HG03432 (cell line): Measurements from ENCODE around the gene NTM.

Source experiments
- ATAC-seq: cut with Tn5 transposase; IDR thresholded peaks from one replicate; pipeline ENCODE4 v1.9.1; 2021; ENCODE audit warnings: mild to moderate bottlenecking, moderate library complexity; ENCODE audit not compliant: unreplicated experiment

Gene NTM

DNA sequence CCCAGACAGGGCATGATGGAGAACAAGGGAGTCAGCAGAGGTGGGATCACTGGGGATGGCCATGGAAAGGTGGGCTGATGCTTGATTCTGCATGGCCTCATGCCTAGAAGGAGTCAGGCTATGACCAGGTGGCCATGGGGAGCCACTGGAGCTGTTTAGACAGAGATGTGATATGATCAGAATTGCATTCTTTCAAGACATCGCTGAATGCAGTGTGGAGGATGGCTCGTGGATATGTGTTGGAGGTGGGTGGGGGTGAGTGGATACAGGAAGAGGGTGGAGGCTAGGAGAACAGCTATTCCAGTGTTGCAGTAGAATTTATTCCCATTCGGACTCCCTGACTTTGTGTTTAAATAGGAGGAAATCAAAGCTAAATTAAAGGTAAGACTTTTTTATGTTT lies 841.1 kb downstream of the NTM start:
- ATAC-seq: no peak

DNA sequence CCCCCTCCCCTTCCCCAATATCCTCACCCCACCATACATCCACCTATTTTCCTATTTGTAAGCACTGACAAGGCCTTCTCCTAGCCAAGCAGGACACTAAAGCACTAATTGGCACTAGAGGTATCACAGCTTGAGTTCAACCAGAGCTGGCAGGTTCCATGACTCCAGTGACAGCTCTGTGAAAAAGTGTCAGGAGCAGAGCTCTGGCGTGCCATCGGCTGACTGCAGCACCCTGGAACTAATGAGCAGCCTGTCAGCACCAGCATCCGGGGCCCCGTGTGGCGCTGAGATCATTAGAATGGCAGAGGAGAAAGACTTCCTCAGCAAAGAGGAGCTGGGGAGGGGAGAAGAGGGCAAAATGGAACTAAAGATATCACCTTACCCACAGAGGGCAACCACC lies 847.4 kb downstream of the NTM start:
- ATAC-seq: no peak

DNA sequence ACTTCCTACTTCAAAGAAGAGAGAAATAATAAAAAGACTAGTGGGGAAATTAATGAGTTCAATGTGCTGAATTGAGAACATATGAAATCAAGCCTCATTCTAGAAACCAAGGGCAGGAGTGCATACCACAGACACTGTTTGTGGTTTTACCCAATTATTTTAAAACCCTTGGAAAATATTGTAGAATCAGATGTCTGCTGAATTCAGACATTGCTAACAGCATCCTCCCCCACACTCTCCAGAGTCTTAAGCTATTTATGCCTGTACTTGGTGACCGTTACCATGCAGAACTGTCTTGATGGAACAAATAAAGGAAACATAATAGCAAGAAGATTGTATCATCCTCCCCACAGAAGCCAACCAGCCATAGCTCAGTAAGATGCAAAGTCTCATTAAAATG lies 850.1 kb downstream of the NTM start:
- ATAC-seq: no peak

DNA sequence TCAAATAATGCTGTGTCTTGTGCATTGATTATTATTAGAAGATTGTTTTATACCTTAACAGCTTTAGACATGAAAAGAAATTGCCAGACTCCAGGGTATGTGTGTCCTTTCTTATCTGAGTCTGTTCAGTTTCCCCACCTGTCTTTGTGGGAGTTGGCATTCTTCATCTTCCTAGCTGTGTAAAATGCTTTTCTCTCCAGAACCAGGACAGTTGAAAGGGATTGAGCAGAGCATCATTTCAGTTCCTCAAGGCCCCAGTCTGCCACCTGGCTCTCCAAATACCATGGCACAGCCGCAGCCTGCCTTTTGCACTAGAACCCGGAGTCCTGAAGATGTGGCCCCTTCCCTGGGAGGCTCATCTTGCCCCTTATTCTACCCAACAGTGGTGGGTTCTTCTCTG lies 851.9 kb downstream of the NTM start:
- no peak for ATAC-seq

DNA sequence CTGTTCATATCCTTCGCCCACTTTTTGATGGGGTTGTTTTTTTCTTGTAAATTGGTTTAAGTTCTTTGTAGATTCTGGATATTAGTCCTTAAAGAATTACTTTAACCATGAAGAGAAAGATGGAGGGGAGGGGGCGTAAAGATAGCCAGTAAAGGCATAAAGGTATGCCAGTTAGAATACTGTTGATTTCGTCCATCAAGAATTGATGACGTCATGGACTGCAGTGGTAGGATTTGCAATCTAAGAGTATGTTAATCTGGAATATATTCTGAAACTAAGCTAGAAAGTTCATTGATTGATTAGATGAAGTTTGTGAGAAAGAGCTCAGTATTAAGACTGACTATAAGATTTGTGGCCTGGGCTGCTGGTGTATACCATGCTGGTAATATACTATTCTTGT lies 856.1 kb downstream of the NTM start:
- no peak for ATAC-seq

DNA sequence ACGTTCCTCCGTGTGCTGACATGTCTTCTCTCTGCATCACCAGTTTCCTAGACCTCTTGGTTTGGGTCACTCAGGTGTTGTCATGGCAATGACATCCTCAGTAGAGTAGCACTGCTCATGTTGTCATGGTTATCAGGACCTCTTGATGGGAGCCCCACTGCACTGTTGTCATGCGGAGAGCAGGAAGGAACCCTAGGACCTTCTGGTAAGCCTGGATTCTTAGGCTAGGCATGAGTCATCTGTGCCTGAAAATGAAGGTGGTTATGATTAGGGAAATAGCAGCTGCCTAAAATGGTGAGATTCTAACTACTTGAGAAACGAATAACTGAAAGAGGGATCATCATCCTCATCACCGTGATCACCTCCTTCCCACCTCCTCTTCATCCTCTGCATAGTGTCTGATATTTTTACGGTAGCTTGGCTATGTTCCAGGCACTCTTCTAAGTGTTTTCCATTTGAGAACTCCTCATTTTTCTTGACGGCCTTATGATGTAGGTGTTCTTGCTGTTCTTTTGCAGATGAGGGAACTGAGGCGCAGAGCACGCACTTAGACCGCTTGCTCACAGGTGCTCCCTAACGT lies 858.4 kb downstream of the NTM start:
- ATAC-seq: no peak

DNA sequence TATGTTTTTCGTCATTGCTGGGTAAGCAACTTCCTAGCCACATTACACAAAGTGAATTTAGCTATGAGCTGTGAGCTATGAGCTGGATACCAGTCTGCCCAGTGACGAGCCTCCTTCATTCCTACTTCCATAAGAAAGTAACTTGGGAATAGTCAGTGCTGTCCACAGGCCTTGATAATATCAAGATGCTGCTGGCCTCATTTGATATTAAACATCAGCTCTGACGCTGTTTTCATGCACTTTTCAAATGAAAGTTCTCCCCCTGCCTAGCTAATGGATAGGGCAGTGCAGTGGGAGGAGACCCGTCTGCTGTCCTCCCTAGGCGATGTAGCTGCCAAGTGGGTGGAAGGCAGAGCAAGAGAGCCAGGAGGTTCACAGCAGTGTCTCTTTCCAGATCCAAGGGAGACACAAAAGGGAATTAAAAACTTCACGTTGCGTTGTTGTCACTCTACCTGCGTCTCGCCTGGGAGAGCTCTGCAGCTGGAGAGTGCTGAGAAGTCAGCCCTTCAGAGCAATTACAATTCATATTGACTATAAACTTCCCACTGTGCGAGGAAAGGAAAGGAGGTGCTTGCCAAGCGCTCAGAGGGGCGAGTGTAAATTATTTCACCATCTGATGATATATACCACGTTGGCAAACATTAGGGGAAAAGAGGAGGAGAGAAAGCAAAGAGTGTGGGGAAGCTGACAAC lies 861.4 kb downstream of the NTM start:
- ATAC-seq: no peak

DNA sequence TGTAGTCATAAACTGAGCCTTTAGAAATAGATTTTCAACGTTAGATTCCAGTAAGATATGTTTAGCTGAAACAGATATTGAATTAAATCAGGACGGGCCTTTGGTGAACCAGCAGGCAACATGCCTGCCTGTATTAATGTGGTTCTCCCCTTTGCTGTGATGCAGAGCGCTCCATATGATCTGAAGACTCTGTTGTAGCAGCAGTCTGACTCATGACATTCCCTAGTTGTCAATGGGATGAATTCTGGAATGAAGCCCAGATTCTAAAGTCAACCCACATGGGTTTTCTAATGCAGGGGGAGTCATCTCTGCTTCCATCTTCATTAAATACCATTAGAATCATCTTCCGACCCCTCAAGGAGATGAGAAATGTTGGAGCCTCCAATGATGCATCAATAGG lies 864.5 kb downstream of the NTM start:
- ATAC-seq: no peak

DNA sequence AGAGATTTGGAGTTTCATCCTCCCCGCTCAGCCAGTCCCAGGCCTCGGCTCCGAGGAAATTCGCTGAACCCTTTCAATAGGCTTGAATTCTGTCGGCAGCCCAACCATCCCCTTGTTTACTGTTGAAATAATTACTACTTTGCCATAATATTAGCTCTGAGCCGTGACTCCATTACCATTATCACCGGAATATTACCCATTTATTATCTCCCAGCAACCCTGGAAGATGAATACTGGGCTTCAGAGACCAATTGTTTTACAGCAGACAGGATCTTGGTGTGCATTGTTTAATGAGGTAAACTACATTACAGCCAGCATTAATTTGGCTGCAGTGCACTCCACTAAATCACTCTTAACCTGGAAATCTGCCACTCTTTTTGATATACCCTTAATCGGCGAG lies 867.4 kb downstream of the NTM start:
- no peak for ATAC-seq

DNA sequence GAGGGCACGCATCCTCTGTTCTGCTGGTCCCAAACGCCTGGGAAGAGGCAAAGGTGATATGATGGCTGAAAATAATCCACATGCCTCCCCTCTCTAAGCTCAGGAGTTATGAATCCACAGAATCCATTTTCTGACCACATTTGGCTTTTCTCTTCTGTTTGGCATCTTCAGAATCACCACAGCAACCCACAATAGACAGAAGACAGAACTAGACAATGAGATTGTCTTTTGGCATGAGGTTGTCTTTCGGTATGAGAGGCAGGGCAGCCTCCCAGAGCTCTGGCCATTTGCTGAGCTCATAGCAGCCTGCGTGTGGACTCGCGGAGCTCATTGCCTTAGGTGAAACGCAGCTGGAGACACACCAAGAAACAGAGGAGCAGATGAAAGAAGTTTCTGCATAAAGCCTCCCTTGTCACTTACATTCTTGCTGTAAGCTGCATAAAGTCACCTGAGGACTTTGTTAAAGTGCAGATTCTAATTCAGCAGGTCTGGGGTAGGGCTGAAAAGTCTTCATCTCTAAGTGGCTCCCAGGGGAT lies 868.0 kb downstream of the NTM start:
- no peak for ATAC-seq

DNA sequence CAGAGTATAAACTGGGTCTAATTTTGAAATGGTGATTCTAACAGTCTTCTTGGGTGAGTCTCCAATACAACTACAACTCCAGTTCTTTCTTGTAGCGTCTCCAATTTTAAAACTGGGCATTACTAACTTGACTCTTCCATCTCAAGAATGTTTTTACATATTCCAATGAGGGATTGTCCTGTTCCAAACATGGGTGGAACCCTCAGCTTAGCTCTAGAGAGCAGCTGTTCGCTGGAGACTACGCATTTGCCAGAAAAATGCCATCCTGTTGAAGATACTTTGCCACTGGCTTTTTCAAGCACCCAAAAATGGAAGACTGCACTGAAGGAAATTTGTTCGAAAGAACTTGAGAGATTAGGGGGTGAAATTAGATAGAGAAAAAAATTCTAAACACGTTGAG lies 870.0 kb downstream of the NTM start:
- no peak for ATAC-seq

DNA sequence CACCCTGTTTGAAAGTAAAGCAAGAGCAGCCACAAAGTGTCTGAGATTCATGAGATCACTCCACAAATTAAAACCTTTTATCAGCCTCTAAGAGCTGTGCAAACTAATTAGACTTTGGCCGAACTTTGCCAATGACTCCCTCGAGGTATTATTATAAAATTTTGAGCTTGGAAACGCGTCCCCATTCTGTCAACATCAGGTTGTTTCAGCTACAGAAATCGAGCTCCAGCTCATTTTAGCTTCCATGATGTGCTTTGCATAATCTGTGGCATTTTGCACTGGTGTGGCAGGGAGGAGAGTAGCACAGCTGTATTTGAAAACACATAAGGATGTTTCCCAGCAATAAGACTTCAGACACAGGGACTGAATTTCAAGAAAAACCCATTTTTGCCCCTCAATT lies 872.2 kb downstream of the NTM start:
- no peak for ATAC-seq

DNA sequence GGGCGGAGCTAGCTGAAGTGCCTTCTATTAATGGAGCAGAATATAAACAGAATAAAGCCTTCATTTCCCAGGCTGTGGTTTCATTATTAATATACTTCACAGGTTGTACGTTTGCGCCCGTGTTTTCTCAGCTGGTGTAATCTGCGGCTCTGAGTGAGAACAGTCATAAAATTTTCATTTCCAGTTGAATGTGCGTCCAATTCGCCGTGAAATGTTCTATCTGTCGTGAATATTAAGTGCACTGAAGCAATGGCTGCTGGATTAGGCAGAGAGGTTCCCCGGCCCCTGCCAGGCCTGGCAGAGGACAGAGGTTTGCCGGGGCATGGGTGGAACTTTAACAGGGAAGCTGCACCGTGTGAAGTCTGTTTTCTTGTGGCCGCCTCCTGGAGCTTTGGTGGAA lies 874.4 kb downstream of the NTM start:
- no peak for ATAC-seq

DNA sequence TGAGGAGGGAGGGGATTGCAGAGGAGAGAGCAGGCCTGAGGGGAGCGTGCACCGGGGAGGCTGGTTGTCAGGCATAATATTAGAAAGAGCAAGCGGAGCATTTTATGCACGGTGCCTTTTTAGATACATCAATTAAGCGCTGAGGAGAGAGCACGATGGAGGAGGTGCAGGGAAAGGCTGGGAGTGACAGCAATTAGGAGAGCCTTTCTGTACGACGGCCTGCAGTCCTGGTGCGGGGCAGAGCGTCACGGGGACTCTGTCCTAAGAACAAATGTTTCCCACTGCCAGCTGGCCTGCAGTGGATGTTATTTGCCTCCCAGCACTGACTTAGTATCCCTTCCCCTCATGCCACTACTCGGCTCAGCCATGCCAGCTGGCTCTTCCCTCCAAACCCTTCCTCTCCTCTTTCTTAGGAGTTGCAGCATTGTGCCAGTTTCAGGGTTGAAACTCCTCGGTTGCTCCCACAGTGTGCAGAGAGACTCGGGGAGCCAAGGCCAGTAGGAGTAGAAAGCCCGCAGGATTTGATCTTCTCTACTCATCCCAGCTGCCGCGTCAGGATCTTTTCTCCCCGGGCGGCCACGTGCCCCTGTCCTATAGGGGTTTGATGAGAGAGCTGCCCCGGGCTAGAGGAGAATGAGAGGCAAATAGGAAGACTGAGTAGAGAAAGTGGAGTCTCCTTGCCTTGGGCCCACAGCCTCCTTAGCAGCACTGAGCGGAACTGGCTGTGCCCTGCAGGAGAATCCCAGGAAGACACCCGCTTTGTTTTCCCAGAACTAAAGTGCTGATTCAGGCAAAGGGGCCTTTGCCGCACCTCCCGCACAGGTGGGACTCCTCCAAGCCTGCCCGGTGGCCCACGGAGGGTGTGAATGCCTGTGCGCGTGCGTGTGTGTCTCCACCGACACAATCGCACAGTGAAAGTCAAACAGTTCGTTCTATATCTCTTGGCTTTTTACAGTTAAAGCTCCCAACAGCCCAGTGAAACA lies 875.3 kb downstream of the NTM start:
- no peak for ATAC-seq

DNA sequence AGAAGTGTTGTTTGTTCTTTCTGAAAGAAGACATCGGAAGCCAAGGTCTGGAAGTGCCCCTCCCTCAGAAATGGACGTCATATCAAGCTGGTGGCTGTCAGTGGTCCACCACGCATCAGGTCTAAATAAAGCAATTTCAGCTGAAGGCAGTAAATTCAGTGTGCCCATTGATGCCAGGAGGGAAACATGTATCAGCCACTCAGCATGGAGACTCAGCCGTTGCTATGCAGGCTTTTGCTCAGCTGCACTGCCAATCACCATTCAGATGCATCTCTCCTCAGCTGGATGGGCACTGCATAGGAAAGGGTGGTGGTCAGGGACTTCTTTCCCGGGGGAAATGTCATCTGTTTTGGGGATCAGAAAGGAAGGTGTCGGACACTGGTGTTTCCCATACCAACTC lies 878.2 kb downstream of the NTM start:
- no peak for ATAC-seq

DNA sequence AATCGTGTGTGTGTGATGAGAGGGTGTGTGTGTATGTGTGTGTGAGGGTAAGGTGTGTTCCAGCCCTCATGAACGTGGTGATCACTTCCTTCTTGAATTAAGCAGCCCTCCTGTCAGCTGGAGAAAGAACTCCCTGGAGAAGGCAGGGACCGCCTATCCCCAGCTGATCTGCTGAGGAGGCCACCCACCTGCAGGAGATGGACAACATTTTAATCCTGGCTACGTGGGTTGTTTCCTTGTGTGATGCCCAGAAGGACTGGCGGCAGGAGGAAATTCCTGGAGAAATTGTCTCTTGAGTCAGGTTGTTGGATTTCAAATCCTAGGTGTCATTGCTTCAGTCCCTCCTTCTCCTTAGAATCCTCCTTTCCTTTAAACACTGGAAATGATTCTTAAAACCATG lies 878.8 kb downstream of the NTM start:
- ATAC-seq: no peak

DNA sequence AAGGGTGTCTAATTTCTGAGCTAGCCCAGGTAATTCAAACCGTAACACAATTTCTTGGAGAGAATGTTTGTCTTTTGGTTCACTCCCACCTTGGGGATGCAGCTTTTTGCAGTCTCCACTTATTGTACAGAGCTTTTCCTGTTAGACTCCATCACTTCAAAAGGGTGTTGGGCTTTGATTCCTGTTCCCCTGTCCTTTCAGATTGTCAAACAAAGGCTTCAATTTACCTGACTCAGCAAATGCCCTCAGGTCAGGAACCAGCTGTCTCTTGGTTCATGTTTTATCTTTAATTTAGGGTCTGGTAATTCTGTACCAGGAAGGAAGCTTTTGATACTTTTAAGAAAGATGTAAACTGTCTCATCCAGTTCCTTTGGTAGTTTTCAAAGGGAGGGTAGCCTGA lies 880.6 kb downstream of the NTM start:
- ATAC-seq: no peak

DNA sequence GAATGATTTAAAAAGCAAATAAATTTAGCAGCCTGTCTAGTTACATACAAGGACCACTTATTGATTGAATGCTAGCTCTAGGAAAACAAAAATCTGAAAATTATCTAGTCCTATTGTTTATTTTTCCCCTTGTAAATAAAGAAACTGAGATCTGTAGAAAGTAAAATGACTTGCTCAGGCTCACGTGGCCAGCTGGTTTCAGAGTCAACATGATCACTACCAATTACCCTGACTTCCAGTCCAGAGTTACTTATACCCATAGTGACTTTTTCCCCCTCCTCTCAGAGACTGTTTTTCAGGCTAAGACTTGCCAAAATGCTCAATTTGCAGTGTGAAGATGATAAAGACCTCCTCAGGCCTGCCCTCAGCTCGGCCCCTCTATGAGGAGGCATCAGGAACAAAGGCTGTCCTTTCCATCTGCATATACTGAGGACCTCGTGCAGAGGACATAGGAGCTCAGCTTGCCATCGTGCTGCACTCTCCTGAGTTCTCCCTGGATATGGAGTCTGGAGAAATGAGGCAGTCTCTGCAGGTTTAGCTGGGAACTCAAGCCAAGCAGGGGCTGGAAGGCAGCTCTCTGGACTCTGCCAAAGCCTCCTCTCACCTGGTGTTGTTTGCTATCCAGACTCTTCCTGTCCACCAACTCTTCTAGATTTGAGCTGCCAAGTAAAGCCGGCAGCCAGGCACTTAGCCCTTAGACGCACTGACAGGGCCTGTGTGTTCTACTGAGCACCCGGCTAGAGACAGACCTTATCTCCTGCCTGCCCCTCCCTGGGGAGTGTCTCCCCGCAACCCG lies 883.3 kb downstream of the NTM start:
- ATAC-seq: no peak

DNA sequence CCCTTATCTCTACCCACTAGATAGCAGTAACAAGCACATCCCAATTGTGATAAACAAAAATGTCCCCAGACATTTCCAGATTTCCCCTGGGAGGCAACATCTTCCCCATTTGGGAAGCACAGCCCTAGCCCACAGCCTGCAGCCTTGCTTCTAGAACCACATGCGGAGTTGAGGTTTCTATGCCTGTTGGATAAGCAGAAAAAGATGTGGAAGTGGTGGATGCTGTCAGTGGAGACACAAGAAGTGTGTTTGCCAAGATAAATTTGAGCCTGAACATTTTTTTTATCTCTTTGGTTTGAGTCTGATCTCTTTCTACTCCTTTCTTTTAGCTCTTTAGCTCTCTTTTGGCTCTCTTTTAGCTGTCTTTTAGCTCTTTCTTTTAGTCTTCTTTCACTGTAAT lies 884.5 kb downstream of the NTM start:
- no peak for ATAC-seq

DNA sequence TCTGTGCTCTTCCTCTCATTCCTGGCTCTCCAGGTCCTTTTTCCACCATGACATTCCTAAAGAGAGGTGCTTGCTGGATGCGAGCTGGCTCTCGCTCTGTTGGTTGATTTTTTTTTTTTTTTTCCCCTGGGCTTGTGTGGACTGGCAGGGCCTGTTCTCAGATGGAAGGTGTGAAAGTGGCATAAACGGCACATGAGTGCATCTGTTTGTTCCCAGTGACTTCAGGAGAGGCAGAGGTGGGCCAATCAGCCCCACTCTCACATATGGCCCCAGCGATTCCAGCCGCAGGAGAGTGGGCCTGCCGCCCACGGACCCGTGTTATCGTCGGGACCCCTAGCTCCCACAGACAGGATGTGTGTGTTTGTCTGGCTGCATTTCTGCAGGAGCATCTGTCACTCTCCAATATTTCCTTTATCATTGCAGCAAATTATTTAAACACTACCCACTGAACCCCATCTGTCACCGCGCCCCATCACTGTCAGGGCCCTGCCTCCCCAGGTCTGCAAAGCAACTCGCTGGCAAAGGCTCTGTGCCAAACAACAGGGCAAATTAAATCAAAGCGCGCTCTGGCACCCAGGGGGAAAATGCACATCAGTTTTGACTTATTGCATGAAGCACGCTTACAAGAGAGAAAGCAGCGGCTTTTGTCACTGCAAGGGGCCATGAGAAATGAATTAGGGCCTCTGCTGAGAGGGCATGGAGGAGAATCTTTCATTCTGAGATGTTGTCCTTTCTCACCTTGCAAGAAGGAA lies 886.3 kb downstream of the NTM start:
- ATAC-seq: no peak
